ENCODE results near the gene IGSF8.
"Not testable (repeated sequence)": the region's sequence is repeated elsewhere in the genome, so short reads cannot be mapped to it uniquely, and the experiment has no call there.

Gene IGSF8

GRCh38 chr1:160062230-160062532 lies 36.2 kb downstream of the IGSF8 start:
- no peak for DNase-seq

DNA sequence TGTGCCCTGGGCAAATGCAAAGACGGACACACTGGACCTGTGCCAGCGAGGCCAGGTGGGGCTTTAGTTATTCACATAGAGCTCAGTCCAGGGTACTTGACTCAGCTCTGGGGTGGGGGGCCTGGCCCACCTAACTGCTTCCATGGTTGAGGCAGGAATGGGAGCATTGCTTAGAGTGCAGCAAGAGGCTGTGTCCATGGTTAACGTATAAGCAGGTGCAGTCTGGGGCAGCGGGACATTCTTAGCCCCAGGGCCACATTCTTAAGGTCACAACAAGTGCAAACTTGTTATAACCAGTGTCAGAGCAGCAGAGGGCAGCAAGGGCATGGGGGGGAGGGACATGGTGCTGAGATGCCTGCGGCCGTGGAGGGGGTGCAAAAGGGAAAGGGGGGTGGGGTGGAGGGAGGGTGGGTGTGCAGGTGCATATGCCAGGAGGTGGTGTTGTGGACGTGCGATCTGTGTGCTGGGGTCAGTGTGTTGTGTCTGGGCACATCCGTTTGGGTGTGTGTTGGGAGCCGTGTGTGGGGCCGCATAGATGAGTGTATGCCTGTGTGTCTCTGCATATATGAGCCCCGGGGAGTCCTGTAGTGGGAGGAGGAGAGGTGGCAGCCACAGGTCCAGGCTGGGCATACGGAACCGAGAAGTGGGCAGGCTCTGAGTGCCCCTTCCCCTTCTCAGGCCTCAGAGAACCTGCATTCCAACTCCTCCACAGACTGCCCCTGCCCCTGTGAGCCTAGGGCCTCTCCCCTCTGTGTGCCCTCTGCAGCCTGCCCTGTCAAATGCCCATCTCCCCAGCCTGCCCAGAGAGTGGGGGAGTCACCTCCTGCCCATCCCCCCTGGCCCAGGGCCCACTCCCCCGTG lies 36.8 kb downstream of the IGSF8 start:
- DNase-seq = no peak

DNA sequence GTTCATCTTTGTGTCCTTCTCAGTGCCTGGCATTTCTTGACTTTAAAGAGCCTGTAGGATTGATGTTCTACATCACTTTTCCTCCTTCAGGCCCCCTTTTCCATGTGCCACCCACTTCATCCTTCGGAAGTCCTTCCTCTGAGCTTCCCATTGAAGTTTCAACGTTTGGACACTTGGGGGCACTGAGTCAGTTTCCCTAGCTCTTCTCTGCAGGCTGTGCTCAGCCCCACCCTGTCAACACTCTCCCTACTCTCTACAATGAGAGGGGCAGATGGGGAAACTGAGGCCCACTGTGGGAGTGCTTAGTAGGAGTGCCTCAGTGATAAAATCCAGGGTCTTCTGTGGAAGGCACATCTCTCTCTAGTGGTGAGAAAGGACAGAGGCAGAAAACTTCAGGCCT lies 40.3 kb downstream of the IGSF8 start:
- no peak for DNase-seq

DNA sequence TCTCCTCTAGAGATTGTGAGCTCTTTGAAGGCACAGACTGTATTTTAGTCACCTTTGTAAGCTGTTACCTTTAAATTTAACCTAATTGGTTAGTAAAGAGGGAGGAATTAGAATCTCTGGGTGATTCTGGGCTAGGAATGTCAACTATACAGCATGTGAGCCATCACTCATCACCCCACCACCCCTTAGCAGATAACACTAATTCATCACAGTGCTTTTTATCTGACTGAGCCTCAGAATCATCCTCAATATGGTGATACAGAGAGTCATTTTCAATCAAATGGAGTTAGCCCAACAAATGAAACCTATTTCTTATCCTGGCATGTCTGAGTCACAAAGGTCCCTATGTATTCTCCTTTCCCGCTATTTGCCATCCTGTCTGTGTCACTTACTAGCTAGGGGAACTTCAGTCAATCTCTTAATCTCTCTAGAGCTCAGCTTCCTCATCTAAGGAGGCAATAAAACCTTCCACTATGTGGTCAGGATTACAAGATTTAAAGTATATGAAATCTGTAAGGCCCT lies 41.7 kb downstream of the IGSF8 start:
- DNase-seq = no peak

DNA sequence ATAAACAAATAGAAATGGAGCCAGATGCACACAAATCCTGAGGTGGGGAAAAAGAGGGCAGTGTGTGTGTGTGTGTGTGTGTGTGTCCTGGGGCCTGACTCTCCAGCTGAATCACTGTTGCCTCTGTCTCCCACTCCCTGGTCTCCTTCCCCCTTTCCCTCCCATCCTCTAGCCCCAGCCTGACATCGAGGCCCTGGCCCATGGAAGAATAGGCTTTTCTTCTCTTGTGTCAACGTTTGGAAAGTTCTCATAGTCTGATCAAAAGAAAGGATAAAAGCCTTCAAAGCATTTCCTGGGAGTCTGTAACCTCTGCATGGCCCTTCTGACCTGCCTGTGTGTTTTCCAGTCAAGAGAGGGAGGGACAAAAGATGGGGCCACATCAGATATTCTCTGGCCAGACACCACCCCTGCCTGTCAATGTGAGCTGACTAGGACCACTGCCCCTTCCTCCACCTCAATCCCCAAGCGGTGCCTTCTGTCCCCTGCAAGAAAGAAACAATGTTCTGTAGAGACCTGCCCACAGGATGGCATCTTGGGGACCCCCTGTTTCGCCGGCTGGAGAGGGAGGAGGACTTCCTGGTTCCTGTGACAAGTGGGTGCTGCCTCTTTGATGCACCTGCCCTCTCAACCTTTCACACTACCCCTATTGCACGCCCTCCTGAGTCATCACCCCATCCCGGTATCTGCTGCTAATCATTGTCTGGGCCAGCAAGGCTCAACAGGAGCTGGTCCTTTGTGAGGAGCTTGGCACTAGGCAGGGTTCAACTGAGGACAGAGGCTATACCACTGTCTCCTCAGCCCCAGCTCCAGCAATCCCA lies 44.7 kb downstream of the IGSF8 start:
- DNase-seq = no peak

DNA sequence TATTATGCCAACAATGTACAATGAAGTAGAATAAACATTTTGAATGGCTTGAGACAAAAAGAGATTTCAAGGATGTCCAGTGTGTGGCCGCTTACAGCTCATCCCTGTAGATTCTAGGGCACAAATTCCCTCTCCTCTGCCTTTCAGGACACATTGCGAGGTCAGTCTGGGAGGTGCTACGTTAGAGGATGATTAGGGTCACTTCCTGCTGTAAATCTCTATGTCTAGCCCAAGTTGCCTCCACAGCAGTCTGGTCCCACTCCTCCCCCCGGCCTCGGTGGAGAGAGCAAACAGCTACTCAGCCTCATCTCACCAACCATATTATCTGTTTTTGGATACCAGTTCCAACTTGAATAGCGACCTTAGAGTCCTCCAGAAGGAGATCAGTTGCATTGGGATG lies 45.5 kb downstream of the IGSF8 start:
- DNase-seq = no peak

- DNase-seq = no peak
Measured at GRCh38 chr1:160050619-160051018, 47.8 kb downstream of the IGSF8 start.

GRCh38 chr1:160050182-160050581 lies 48.2 kb downstream of the IGSF8 start:
- DNase-seq = not testable (repeated sequence)

DNA sequence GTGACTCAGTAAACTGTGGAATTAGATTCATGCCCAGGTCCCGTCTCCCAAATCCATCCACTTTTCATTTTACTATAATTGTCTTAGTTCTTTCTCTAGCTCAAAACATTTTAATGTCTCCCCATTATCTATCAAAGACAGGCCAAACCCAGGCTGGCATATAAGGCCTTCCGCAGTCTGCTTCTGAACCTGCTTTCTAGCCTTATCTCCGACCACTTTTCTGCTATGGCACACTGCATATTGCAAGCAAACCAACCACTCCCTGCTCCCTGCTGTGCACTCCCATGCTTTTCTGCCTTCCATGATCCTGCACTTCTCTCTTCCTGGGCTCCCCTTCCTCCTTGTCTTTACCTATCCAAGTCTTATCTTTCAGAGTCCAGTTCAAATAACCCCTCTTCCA lies 49.3 kb downstream of the IGSF8 start:
- no peak for DNase-seq

DNA sequence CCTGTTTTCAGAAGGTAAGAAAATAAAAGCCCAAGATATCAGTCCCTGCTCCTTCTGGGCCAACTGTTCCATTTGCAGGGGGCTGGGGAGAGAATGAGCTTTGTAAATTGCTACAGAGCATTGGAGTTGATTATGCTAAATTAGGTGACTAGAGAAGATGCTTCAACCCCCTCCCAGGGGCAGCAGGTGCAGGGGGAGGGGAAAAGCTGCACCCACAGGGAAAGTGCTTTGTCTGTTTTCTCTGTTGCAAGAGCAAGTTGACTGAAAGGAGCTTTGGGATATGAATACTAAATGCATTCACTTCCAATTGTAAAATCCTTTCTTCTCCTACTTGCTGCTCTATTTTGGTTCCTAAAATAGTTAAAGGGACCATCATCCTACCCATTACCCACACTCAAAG lies 50.1 kb downstream of the IGSF8 start:
- DNase-seq = no peak

DNA sequence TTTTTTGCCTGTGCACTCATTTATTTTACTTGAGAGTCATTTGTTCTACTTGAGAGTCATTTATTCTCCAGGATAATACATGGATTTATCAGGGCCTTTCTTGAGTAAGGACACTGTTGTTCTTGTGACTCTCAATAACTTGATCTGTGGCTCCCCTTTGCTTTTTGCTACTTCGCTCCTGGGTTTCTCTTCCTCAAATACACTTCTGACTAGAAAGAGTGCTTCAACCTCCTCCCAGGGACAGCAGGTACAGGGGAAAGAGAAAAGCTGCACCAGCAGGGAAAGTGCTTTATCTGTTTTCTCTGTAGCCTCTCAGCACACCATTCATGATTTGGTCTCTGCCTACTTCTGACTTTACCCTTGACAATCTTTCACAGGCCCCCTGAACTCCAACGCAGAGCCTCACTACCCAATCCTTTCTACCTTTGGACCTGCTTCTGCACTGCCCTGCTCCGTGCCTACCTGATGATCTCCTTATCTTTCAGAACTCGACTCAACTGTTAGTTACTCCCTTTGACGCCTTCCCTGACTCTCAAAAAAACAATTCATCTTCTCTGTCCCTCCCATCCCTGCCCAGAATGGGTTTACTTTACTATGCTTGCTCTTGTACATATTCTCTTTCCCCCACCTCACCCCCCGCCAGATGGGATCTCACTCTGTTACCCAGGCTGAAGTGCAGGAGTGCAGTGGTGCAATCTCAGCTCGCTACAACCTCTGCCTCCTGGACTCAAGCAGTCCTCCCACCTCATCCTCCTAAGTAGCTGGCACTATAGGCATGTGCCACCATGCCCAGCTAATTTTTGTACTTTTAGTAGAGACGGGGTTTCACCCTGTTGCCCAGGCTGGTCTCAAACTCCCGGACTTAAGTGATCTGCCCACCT lies 51.1 kb downstream of the IGSF8 start:
- no peak for DNase-seq

- peak; percentile 7 for DNase-seq
Measured at GRCh38 chr1:160046494-160047110, 51.8 kb downstream of the IGSF8 start.

DNA sequence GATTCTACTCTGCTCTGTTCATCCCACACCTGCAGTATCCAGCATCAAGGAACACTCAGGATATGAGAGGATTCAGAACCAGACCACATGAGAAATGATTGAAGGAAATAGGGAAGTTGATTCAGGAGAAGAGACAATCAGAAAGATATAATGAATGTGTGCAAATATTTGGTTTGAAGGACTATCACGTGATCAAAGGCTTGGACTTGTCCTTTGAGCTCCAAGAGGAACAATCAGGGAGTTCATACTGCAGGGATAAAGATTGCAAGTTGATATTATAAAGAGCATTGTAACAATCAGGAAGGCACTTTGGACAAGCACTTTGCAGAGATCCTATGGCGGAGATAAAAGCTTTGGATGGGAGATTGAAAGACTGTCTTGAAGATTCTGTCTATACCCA lies 52.8 kb downstream of the IGSF8 start:
- DNase-seq = no peak

DNA sequence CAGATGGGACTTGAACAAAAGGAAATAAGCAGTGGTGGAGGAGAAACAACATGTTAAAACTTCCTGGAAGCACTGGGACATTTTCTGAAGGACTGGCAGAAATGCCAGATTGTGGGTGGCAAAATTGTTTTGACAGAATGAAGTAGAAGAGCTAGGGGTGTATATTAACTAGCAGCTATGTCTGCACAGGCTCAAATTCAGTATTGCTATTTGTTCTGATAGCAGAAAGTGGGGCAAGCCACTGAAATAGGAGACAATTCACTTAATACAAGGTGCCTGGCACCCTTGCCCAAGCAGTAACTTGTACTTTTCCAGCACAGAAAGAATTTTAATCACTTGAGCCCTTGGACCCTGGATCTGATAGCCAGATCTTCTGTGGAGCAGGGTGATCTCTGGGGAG lies 54.9 kb downstream of the IGSF8 start:
- no peak for DNase-seq
